Mucosa of descending colon (tissue), 3 donors: ENCODE data around the gene TRAPPC10. TPM values are rescaled to one million over a fixed set of nuclear protein-coding genes. Genes with fewer than 3 reads are reported as not detected.

Source experiments
- ATAC-seq: fragments of 200-7000 bp; cut with Tn5 transposase; one replicate; pipeline ENCODE4 v1.9.1; 2020; ENCODE audit warnings: mild to moderate bottlenecking, moderate library complexity
- DNase-seq, 3 donors: peaks; one replicate each; pipeline ENCODE4 v3.0.0-alpha.2; 2020
- H3K36me3 ChIP-seq: fragments of 200-600 bp; one replicate; pipeline ENCODE4 v1.8.0; 2021; ENCODE audit warnings: low read depth, mild to moderate bottlenecking
- H3K4me1 ChIP-seq: fragments of 200-600 bp; one replicate; pipeline ENCODE4 v1.8.0; 2021; ENCODE audit warnings: low read depth, mild to moderate bottlenecking
- H3K4me3 ChIP-seq: fragments of 200-600 bp; one replicate; pipeline ENCODE4 v1.8.0; 2021; ENCODE audit warnings: mild to moderate bottlenecking
- H3K9me3 ChIP-seq: fragments of 200-600 bp; one replicate; pipeline ENCODE4 v1.8.0; 2021; ENCODE audit warnings: mild to moderate bottlenecking
- CTCF ChIP-seq: fragments of 200-600 bp; IDR thresholded peaks from one replicate; pipeline ENCODE4 v1.8.0; 2022; ENCODE audit warnings: antibody characterized with exemption, mild to moderate bottlenecking
- intact Hi-C, 2 donors: fragments of 100-400 bp; cut with DNase I in 1 of 2; cut with micrococcal nuclease in 1 of 2; formaldehyde crosslinking; loops; one replicate each; pipeline versions ENCODE4 v1.11.0 to v1.11.1; 2022; cut with DNase I, micrococcal nuclease
- long read RNA-seq, 2 donors: library from polyadenylated mRNA; unstranded; transcript quantifications; one replicate each; pipeline ENCODE4 v2.0.0, GENCODE V29; 2019 to 2021
- total RNA-seq, 3 donors: library from RNA; stranded (reverse); fragmentation: NEBNext Ultra II Directional in 2 of 3; extraction: Animal tissue kit (Norgen Biotek cat#: 25700) in 2 of 3; gene quantifications; one replicate each; pipeline versions ENCODE4 v1.2.1 to v1.2.4, GENCODE V29; 2021 to 2023
- donor health status: DM: no; HTN: no; CAD: no; lungs with moderate emphysema.
- donor health status: DM: no; HTN: no; CAD: no.
- donor health status: DM: no; HTN: yes; CAD: no.

The TRAPPC10 gene
- 10 to 100 TPM; 57.7 to 86.8 (median 61.9) TPM for total RNA-seq
- long read RNA-seq, donor 1, full-length matches to known transcripts: 1 of 17 reads
- long read RNA-seq, donor 1, partial matches to known transcripts: 9 of 17 reads
- long read RNA-seq, donor 1, other reads (novel, unspliced or antisense): 7 of 17 reads
- long read RNA-seq, donor 2, partial matches to known transcripts: 2 of 5 reads
- long read RNA-seq, donor 2, other reads (novel, unspliced or antisense): 3 of 5 reads

- H3K4me1 ChIP-seq: peaks cover 30% of the 10 kb centered on the region
- intact Hi-C loops: no loop called here
- DNase-seq: peak; percentile 85 to 91 (median 91)
- H3K4me3 ChIP-seq: peak within 1 kb of the TSS; percentile 85
- H3K36me3 ChIP-seq: no peaks in the 10 kb centered on the region
- peak; percentile 90 for ATAC-seq
- no peak for TF ChIP-seq CTCF
- no peaks in the 10 kb centered on the region for H3K9me3 ChIP-seq
Measured at GRCh38 chr21:44011579-44012473, at the start of gene TRAPPC10. Gene TRAPPC10, plus strand, starts transcription at chr21:44012309. Its CDS starts 185 bp downstream, at chr21:44012494.

GRCh38 chr21:43965911-43966585, 46.1 kb upstream of the TRAPPC10 start:
- intact Hi-C loops: no loop called here
- Histone ChIP-seq H3K36me3 (no peaks in the 10 kb centered on the region), H3K9me3 (no peaks in the 10 kb centered on the region), H3K4me3 (no peak overlapping the region), H3K4me1 (no peaks in the 10 kb centered on the region)
- TF ChIP-seq CTCF: no peak
- no peak for ATAC-seq
- no peak for DNase-seq

- no peaks in the 10 kb centered on the region for H3K36me3 ChIP-seq
- no peaks in the 10 kb centered on the region for H3K9me3 ChIP-seq
- H3K4me1 ChIP-seq: no peaks in the 10 kb centered on the region
- TF ChIP-seq CTCF: no peak
- H3K4me3 ChIP-seq: no peak overlapping the region
- intact Hi-C loops: no loop called here
- ATAC-seq: no peak
- no peak for DNase-seq
Measured at GRCh38 chr21:43966946-43967512, 45.1 kb upstream of the TRAPPC10 start.

GRCh38 chr21:43967981-43968380, 44.1 kb upstream of the TRAPPC10 start:
- TF ChIP-seq CTCF: no peak
- intact Hi-C loops: no loop called here
- no peaks in the 10 kb centered on the region for H3K36me3 ChIP-seq

GRCh38 chr21:43968410-43969114, 43.5 kb upstream of the TRAPPC10 start:
- ATAC-seq: no peak
- intact Hi-C loops: no loop called here

More at GRCh38 chr21:43967981-43968380, 44.1 kb upstream of the TRAPPC10 start:
- no peak for DNase-seq
- Histone ChIP-seq H3K4me3 (no peak overlapping the region), H3K4me1 (no peaks in the 10 kb centered on the region), H3K9me3 (no peaks in the 10 kb centered on the region)
- ATAC-seq: no peak

More at GRCh38 chr21:43968410-43969114, 43.5 kb upstream of the TRAPPC10 start:
- Histone ChIP-seq H3K36me3 (no peaks in the 10 kb centered on the region), H3K9me3 (no peaks in the 10 kb centered on the region), H3K4me3 (no peak overlapping the region), H3K4me1 (no peaks in the 10 kb centered on the region)
- no peak for DNase-seq
- no peak for TF ChIP-seq CTCF
